GM10248 (cell line): Measurements from ENCODE around the gene RPRML.

ENCODE experiments used
- CTCF ChIA-PET: fragments of 300-600 bp; sonication (Branson Sonifier 250); formaldehyde crosslinking; extraction: SDS; loops from one replicate; lab custom pipeline; 2021; ENCODE audit warnings: antibody characterized with exemption; lab: Yijun Ruan, JAX
- POLR2A ChIA-PET: fragments of 350-650 bp; sonication (Branson Sonifier 250); formaldehyde crosslinking; extraction: SDS; loops from one replicate; lab custom pipeline; 2020; ENCODE audit warnings: antibody characterized with exemption; lab: Yijun Ruan, JAX
- DNase-seq: peaks from one replicate; pipeline ENCODE4 v3.0.0; 2012; ENCODE audit errors: extremely low spot score
- CTCF ChIP-seq: IDR thresholded peaks from 2 replicates; pipeline ENCODE4 v1.5.1; 2012; ENCODE audit warnings: mild to moderate bottlenecking, low read depth; ENCODE audit errors: extremely low read depth, missing control alignments, control extremely low read depth

RPRML gene

DNA sequence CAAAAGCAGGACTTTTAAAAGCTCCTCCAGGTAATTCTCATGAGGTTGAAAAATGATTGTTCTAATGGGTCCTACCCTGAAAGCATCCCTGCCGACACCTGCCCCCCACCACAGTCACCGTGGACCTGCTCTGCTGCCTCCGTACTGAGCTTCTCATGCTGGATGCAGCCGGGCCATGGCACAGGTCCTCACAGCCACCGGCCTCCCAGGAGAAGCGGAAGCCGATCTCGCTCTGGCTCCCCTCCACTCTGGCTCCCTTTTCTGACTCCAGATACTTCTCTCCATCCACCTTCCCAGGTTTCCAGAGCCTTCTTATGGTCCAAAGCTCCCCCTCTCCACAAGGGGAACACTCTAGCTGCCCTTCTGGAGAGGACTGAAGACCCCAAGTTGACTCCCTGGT is 10.2 kb downstream of the RPRML start:
- ChIA-PET POLR2A (no interaction called here), CTCF (interaction anchor here (4.1 kb wide), 1 partner anchor 27 kb away, joined by 16 read pairs; no protein-coding TSS in a partner anchor)
- DNase-seq = no peak
- TF ChIP-seq CTCF = no peak

- no peak for DNase-seq
- ChIA-PET CTCF (interaction anchor here (1.1 to 4.1 kb wide), 2 partner anchors 10 to 26 kb away, joined by 3 to 16 read pairs; no protein-coding TSS in a partner anchor), POLR2A (no interaction called here)
- no peak for TF ChIP-seq CTCF
Observed at GRCh38 chr17:46968224-46968834, 10.7 kb downstream of the RPRML start.

GRCh38 chr17:46964315-46965265 is 14.5 kb downstream of the RPRML start:
- CTCF ChIA-PET = interaction anchor here (1.2 kb wide), 1 partner anchor 22 kb away, joined by 3 read pairs; no protein-coding TSS in a partner anchor
- POLR2A ChIA-PET = no interaction called here
- DNase-seq = no peak
- no peak for TF ChIP-seq CTCF

- DNase-seq = no peak
- TF ChIP-seq CTCF = no peak
- ChIA-PET CTCF (interaction anchor here (0.6 to 1.5 kb wide), 2 partner anchors 21 to 209 kb away, joined by 3 to 4 read pairs; no protein-coding TSS in a partner anchor), POLR2A (no interaction called here)
Observed at GRCh38 chr17:46963571-46963970, 15.5 kb downstream of the RPRML start.

DNA sequence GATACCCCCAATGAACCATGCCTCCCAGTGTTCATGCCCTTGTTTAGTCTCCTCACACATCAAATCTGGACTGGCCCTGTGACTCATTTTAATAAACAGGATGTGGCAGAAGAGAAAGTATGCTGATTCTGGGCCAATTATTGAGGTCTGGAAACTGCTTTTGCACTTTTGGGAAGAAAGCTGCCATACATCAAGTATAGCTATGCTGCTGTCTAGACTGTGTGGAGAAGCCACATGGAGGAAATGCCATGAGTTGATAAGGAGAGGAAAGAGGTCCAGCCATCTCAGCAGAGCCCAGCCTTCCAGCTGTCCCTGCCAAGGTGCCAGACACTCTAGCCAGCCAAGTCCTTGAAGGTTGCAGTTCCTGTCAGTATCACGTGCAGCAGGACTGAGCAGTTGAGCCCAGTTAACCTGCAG is 16.7 kb downstream of the RPRML start:
- no peak for TF ChIP-seq CTCF
- ChIA-PET CTCF (interaction anchor here (1.4 to 1.5 kb wide), 2 partner anchors 20 to 353 kb away, joined by 3 to 4 read pairs; no protein-coding TSS in a partner anchor), POLR2A (no interaction called here)
- no peak for DNase-seq

- POLR2A ChIA-PET = no interaction called here
- CTCF ChIA-PET = interaction anchor here (1.0 to 1.5 kb wide), 2 partner anchors 9 to 12 kb away, joined by 3 to 4 read pairs; no protein-coding TSS in a partner anchor
- DNase-seq = no peak
- no peak for TF ChIP-seq CTCF
Observed at GRCh38 chr17:46960152-46960551, 18.9 kb downstream of the RPRML start.
